ENCODE results near the gene C3orf80.
"Not testable (repeated sequence)": the region's sequence is repeated elsewhere in the genome, so short reads cannot be mapped to it uniquely, and the experiment has no call there.

The C3orf80 gene

GRCh38 chr3:160225176-160226025, at the start of gene C3orf80:
C3orf80 (plus strand) TSS chr3:160225422; CDS start chr3:160225636, 214 bp downstream.
- DNase-seq, result peak in 49 of 58 donors; percentile 9 to 78 (median 49)

GRCh38 chr3:160176923-160177322, 48.3 kb upstream of the C3orf80 start:
- DNase-seq, result no peak

- not testable (repeated sequence) for DNase-seq
Observed at GRCh38 chr3:160178661-160179060, 46.6 kb upstream of the C3orf80 start.

- DNase-seq, result not testable (repeated sequence)
Observed at GRCh38 chr3:160179403-160179802, 45.8 kb upstream of the C3orf80 start.

GRCh38 chr3:160179906-160180305, 45.3 kb upstream of the C3orf80 start:
- DNase-seq, result no peak

- peak in 4 of 58 donors; percentile 1 to 11 (median 4) for DNase-seq
Observed at GRCh38 chr3:160180581-160181216, 44.5 kb upstream of the C3orf80 start.

- DNase-seq, result peak in 1 of 58 donors; percentile 18
Observed at GRCh38 chr3:160183345-160184076, 41.7 kb upstream of the C3orf80 start.

- peak in 2 of 58 donors; percentile 9 to 34 for DNase-seq
Observed at GRCh38 chr3:160184655-160185054, 40.6 kb upstream of the C3orf80 start.

GRCh38 chr3:160185751-160186150, 39.5 kb upstream of the C3orf80 start:
- no peak for DNase-seq

- DNase-seq, result no peak
Observed at GRCh38 chr3:160187288-160187687, 37.9 kb upstream of the C3orf80 start.

- no peak for DNase-seq
Observed at GRCh38 chr3:160192310-160193029, 32.8 kb upstream of the C3orf80 start.

GRCh38 chr3:160193644-160194192, 31.5 kb upstream of the C3orf80 start:
- DNase-seq, result no peak

GRCh38 chr3:160194438-160194837, 30.8 kb upstream of the C3orf80 start:
- no peak for DNase-seq

- no peak for DNase-seq
Observed at GRCh38 chr3:160195106-160195505, 30.1 kb upstream of the C3orf80 start.

GRCh38 chr3:160196511-160197104, 28.6 kb upstream of the C3orf80 start:
- peak in 2 of 58 donors; percentile 1 to 2 for DNase-seq

GRCh38 chr3:160199108-160199507, 26.1 kb upstream of the C3orf80 start:
- no peak for DNase-seq

- no peak for DNase-seq
Observed at GRCh38 chr3:160200353-160200752, 24.9 kb upstream of the C3orf80 start.

GRCh38 chr3:160204396-160205011, 20.7 kb upstream of the C3orf80 start:
- not testable (repeated sequence) for DNase-seq

- no peak for DNase-seq
Observed at GRCh38 chr3:160205606-160206005, 19.6 kb upstream of the C3orf80 start.

GRCh38 chr3:160210341-160210740, 14.9 kb upstream of the C3orf80 start:
- no peak for DNase-seq
